ENCODE measurements around the gene PC.

DNA sequence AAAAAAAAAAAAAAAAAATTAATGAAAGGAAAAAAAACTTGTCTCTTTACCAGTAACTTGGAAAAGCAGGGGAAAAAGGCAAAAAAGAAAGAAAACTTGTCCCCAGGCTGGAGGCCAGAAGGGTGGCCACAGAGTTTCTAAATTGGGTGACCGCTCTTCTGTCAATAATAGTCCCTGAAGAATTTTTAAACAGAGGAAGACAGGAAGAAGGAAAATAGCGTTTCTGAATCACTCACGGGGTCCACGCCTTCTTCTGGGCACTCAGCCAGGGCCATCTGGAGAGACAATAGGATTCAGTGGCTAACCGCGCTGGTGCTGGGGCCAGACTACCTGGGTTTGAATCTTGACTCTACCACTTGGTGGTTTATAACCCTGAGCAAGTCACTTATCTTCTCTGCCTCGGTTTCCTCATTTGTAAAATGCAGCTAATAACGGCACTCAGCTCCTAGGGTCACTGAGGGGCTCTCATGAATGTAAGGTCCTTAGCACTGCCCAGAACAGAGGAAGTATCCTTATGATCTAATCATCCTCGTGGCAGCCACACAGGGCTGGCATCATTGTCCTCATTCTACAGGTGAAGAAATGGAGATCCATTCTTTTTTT lies 23.9 kb upstream of the PC start:
- TF ChIP-seq CTCF (IDR thresholded peaks at IDR 0.05) (no peak), POLR2A (IDR thresholded peaks at IDR 0.05) (no peak), POLR2AphosphoS5 (IDR thresholded peaks at IDR 0.05) (no peak)
